ENCODE data around the gene SLC31A1.

DNA sequence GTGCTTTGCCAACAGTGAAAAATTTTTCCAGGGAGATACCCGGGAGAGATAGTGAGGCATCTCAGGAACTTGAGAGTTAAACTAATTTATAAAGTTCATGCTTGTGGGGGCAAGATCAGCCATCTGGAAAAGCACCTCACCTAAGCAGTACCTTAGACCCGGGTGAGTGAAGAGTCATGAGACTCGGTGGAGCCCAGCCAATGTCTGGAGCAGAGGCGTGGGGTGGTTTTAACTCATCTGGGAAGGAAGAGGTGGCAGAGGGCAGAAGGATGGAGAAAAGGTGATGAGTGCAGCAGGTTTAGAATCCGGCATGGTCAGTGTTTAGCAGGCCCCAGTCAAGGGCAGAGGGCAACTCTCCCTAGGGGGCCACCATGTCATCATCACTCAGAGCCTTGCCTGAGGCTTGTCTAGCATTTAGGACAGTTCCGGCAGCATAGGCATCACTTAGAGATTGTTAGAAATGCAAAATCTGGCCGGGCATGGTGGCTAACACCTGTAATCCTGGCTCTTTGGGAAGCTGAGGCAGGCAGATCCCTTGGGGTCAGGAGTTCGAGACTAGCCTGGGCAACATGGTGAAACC lies 86.1 kb downstream of the SLC31A1 start:
- TF ChIP-seq, protein P1, sequence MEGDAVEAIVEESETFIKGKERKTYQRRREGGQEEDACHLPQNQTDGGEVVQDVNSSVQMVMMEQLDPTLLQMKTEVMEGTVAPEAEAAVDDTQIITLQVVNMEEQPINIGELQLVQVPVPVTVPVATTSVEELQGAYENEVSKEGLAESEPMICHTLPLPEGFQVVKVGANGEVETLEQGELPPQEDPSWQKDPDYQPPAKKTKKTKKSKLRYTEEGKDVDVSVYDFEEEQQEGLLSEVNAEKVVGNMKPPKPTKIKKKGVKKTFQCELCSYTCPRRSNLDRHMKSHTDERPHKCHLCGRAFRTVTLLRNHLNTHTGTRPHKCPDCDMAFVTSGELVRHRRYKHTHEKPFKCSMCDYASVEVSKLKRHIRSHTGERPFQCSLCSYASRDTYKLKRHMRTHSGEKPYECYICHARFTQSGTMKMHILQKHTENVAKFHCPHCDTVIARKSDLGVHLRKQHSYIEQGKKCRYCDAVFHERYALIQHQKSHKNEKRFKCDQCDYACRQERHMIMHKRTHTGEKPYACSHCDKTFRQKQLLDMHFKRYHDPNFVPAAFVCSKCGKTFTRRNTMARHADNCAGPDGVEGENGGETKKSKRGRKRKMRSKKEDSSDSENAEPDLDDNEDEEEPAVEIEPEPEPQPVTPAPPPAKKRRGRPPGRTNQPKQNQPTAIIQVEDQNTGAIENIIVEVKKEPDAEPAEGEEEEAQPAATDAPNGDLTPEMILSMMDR (IDR thresholded peaks at IDR 0.05), result no peak
- TF ChIP-seq POLR2A (IDR thresholded peaks at IDR 0.05; ENCODE audit: low read depth), result no peak
- no peak for TF ChIP-seq EP300 (IDR thresholded peaks at IDR 0.05)
- TF ChIP-seq POLR2AphosphoS5 (IDR thresholded peaks at IDR 0.05), result no peak

Measured in esophagus muscularis mucosa (tissue), 4 donors.